Uterus (tissue), 4 donors: ENCODE measurements around the gene NKG7. TPM values are rescaled to one million over a fixed set of nuclear protein-coding genes. Genes with fewer than 3 reads are reported as not detected.
A peak's percentile ranks its signal among the peaks of the same experiment; 100 is the strongest.
"Not testable (repeated sequence)": the region's sequence is repeated elsewhere in the genome, so short reads cannot be mapped to it uniquely, and the experiment has no call there.

Experiments
- DNase-seq, 2 donors: peaks; one replicate each; pipeline ENCODE4 v3.0.0-alpha.2; 2019 to 2020
- H3K27ac ChIP-seq, 2 donors: fragments of 200-600 bp; sonication (generic); 1 replicate in 1 of 2; 2 replicates in 1 of 2; pipeline ENCODE4 v1.5.1; 2016 to 2018
- H3K27me3 ChIP-seq, 2 donors: fragments of 200-600 bp; sonication (generic); one replicate each; pipeline ENCODE4 v1.5.1; 2018 to 2019; ENCODE audit warnings: control low read depth in 1 of 2
- H3K36me3 ChIP-seq, 2 donors: fragments of 200-600 bp; sonication (generic); one replicate each; pipeline ENCODE4 v1.5.1; 2019; ENCODE audit warnings: control low read depth in 1 of 2
- H3K4me1 ChIP-seq, 2 donors: fragments of 200-600 bp; sonication (generic); one replicate each; pipeline ENCODE4 v1.5.1; 2018 to 2019; ENCODE audit warnings: control low read depth in 1 of 2
- H3K4me3 ChIP-seq, 2 donors: fragments of 200-600 bp; sonication (generic); 1 replicate in 1 of 2; 2 replicates in 1 of 2; pipeline ENCODE4 v1.5.1; 2018 to 2019; ENCODE audit warnings: mild to moderate bottlenecking in 1 of 2
- H3K9me3 ChIP-seq, 2 donors: fragments of 200-600 bp; sonication (generic); one replicate each; pipeline ENCODE4 v1.5.1; 2019; ENCODE audit warnings: control low read depth in 1 of 2
- POLR2A ChIP-seq, 2 donors: fragments of 450-650 bp; IDR thresholded peaks; one replicate each; pipeline ENCODE4 v1.6.1; 2016; ENCODE audit warnings: antibody characterized with exemption in 2 of 2, mild to moderate bottlenecking in 1 of 2, moderate library complexity in 1 of 2
- intact Hi-C: fragments of 100-400 bp; cut with DNase I; formaldehyde crosslinking; loops from one replicate; pipeline ENCODE4 v1.15.1; 2023; ENCODE audit warnings: low total_unique reads
- total RNA-seq, 4 donors: library from RNA; depleted of rRNA in 3 of 4; stranded (reverse); fragments of >200 nt in 3 of 4; gene quantifications; one replicate each; pipeline versions ENCODE4 v1.1.0 to v1.2.4, GENCODE V29; 2014 to 2023
- TF ChIP-seq, protein P1 (sequence below), 4 experiments: fragments of 200-600 bp in 2 of 4; fragments of 450-650 bp in 2 of 4; sonication (generic) in 2 of 4; IDR thresholded peaks; one replicate each; pipeline ENCODE4 v1.5.1; 2016 to 2019; ENCODE audit warnings: antibody characterized with exemption in 4 of 4, mild to moderate bottlenecking in 2 of 4, moderate library complexity in 1 of 4
- donor health status: DM: yes; HTN: yes; CAD: no.

The NKG7 gene
- total RNA-seq, 4 donors from 2014 or later: 1.0 to 3.6 (median 2.9) TPM; not detected in 1

DNA sequence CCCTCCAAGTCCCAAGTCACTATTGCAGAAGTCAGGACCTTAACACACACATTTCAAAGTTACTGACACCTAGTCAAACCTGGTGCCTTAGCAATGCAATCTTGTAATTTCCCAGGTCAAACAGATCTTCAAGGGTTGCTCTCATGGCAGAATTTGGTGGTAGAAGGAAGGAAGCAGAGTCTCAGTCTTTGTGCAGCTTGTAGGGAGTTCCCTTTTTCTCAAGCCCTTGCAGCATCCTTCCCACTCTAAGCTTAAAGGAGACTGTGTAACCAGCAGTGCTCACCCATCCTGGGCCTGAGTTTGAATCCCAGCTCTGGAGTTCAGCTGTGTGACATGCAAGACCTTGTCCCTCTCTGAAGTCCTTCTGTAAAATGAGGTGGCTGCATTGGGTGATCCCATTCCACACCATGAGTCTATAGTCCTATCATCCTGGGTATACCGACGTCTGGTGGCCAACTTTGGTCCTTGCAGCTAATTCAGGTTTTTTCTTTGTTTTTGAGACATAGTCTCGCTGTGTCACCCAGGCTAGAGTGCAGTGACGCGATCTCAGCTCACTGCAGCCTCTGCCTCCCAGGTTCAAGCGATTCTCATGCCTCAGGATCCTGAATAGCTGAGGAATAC lies 35.2 kb upstream of the NKG7 start:
- no peak for DNase-seq
- intact Hi-C loops: no loop called here
- Histone ChIP-seq H3K36me3 (no peaks in the 10 kb centered on the region), H3K4me1 (no peaks in the 10 kb centered on the region), H3K27me3 (no peaks in the 10 kb centered on the region), H3K9me3 (no peaks in the 10 kb centered on the region), H3K27ac (no peak overlapping the region), H3K4me3 (no peak overlapping the region)
- TF ChIP-seq, protein P1, sequence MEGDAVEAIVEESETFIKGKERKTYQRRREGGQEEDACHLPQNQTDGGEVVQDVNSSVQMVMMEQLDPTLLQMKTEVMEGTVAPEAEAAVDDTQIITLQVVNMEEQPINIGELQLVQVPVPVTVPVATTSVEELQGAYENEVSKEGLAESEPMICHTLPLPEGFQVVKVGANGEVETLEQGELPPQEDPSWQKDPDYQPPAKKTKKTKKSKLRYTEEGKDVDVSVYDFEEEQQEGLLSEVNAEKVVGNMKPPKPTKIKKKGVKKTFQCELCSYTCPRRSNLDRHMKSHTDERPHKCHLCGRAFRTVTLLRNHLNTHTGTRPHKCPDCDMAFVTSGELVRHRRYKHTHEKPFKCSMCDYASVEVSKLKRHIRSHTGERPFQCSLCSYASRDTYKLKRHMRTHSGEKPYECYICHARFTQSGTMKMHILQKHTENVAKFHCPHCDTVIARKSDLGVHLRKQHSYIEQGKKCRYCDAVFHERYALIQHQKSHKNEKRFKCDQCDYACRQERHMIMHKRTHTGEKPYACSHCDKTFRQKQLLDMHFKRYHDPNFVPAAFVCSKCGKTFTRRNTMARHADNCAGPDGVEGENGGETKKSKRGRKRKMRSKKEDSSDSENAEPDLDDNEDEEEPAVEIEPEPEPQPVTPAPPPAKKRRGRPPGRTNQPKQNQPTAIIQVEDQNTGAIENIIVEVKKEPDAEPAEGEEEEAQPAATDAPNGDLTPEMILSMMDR (IDR thresholded peaks at IDR 0.05): peak in 3 of 4 experiments; percentile 12 to 34 (median 14)
- no peak for TF ChIP-seq POLR2A (IDR thresholded peaks at IDR 0.05)

DNA sequence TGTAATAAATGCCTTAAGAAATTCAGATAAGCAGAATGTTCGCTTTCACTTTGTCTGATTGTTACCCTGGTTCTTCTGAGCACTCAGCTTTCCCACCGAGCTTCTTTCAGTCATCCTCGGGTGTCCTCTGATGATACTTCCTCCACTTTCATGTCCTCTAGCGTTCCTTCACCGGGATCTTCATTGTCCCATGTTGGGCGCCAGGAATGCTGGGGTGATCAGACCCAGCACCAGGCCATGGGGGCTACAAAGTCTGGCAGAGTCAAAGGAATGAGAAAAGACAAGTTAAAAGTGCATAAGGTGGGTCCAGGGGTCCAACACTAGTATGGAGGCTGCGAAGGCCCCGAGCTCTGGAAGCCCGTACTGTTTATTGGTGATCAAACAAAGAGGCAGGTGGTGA lies 29.7 kb upstream of the NKG7 start:
- H3K4me1 ChIP-seq: no peaks in the 10 kb centered on the region
- DNase-seq: no peak
- intact Hi-C loops: no loop called here
- H3K4me3 ChIP-seq: no peak overlapping the region
- H3K27me3 ChIP-seq: no peaks in the 10 kb centered on the region
- no peak for TF ChIP-seq POLR2A (IDR thresholded peaks at IDR 0.05)
- TF ChIP-seq, protein P1 (IDR thresholded peaks at IDR 0.05): no peak
- no peaks in the 10 kb centered on the region for H3K9me3 ChIP-seq
- H3K36me3 ChIP-seq: no peaks in the 10 kb centered on the region
- no peak overlapping the region for H3K27ac ChIP-seq

DNA sequence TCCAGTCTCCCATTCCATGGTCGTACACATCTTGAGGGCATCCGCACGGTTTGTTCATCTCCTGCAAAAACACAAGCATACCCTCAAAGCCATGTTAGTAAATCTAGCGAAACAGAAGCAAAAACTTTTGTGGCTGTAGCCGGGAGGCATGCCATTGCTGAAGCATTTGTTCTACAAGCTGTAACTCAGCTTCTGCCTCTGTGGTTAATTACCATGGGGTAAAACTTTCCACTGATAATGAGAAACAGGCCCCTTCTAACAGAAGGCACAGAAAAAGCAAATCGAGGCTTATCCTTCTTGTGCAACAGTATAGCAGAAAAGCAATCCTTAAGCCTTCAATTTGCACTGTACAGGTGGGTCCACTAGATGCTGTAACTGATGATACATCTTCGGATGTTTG lies 27.5 kb upstream of the NKG7 start:
- H3K9me3 ChIP-seq, H3K27ac ChIP-seq, H3K36me3 ChIP-seq, intact Hi-C loops, DNase-seq, H3K4me3 ChIP-seq, H3K4me1 ChIP-seq, H3K27me3 ChIP-seq: not testable (repeated sequence)

DNA sequence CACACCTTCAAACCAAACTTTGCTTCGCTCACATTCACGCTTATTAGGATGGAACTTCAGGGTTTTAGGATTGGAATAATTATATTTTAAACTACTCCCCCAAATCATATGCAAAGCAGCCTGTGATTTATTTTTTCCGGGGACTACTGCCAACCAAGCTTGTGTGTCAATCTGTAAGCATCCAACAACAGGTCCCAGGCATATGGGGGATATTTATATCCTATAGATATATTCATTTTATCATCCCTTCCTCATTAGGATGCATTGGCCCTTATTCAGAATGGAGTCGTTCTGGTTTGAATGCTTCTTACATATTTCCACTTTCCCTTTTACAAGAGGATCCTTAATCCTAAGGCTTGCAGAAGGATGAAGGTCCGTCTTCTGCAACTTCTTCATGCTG lies 26.8 kb upstream of the NKG7 start:
- TF ChIP-seq POLR2A (IDR thresholded peaks at IDR 0.05): no peak
- TF ChIP-seq, protein P1 (IDR thresholded peaks at IDR 0.05): no peak
- DNase-seq: no peak
- intact Hi-C loops: no loop called here
- Histone ChIP-seq H3K36me3 (no peaks in the 10 kb centered on the region), H3K4me3 (no peak overlapping the region), H3K27me3 (no peaks in the 10 kb centered on the region), H3K4me1 (no peaks in the 10 kb centered on the region), H3K9me3 (no peaks in the 10 kb centered on the region), H3K27ac (no peak overlapping the region)

DNA sequence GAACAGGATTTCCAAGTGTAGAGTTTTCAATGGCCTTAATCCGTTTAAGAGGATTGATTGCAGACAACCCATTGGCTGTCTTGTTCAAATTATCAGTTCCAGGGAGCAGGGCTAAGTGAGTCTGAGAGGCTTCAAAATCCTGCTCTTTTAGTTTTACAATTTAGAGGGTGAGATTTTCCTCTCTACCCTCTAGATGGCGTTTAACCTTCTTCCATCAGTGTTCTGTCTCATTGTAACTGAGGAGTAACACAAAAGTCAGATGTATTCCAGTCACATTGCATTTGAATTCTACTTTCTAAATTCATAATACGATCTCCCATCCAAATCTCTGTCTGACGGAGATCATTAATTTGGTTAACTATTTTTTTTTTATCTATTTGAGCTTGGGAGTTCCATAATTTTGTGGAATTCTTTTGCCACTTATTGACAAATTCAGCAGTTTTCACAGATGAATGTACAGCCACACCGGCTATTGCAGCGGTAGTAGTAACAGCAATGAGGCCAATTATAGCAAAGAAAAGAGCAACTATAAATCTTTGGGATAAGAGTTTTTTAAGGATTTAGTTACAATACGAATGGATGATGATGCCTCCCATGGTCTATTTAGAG lies 25.7 kb upstream of the NKG7 start:
- Histone ChIP-seq H3K4me1 (no peaks in the 10 kb centered on the region), H3K9me3 (no peaks in the 10 kb centered on the region), H3K4me3 (no peak overlapping the region), H3K27ac (no peak overlapping the region), H3K27me3 (no peaks in the 10 kb centered on the region), H3K36me3 (no peaks in the 10 kb centered on the region)
- intact Hi-C loops: no loop called here
- DNase-seq: no peak
- TF ChIP-seq, protein P1 (IDR thresholded peaks at IDR 0.05): peak; percentile 21 to 45 (median 24)
- no peak for TF ChIP-seq POLR2A (IDR thresholded peaks at IDR 0.05)

- DNase-seq, H3K27ac ChIP-seq, H3K27me3 ChIP-seq, H3K9me3 ChIP-seq, H3K36me3 ChIP-seq, H3K4me1 ChIP-seq, H3K4me3 ChIP-seq, intact Hi-C loops: not testable (repeated sequence)
Measured at GRCh38 chr19:51397453-51397852, 25.0 kb upstream of the NKG7 start.
